A673 (cell line): ENCODE results near the gene TMEM60. TPM values are rescaled to one million over a fixed set of nuclear protein-coding genes. Genes with fewer than 3 reads are reported as not detected.

Source experiments
- BruUV-seq: library from RNA; stranded (reverse); fragments of 400-500 nt; replicated peaks from 2 replicates; lab custom pipeline; 2021; lab: Mats Ljungman, UMichigan
- CTCF ChIA-PET: fragments of 300-600 bp; sonication (Branson Sonifier 250); formaldehyde crosslinking; loops from one replicate; lab custom pipeline; 2022; ENCODE audit warnings: antibody characterized with exemption; lab: Charles Lee
- POLR2A ChIA-PET: fragments of 300-600 bp; sonication (Branson Sonifier 250); formaldehyde crosslinking; loops from one replicate; lab custom pipeline; 2022; ENCODE audit warnings: antibody characterized with exemption; ENCODE audit not compliant: low non-redundant PET; lab: Charles Lee
- DNase-seq: peaks from one replicate; pipeline ENCODE4 v3.0.0-alpha.2; 2015; ENCODE audit warnings: low spot score
- H3K27ac ChIP-seq: fragments of 200-600 bp; sonication (generic); 2 replicates; pipeline ENCODE4 v1.5.1; 2016; ENCODE audit warnings: mixed run types, low read depth, mild to moderate bottlenecking, mixed read lengths, antibody characterized with exemption, low read length; ENCODE audit not compliant: poor library complexity, severe bottlenecking
- H3K27me3 ChIP-seq: fragments of 200-600 bp; sonication (generic); replicated peaks from 2 replicates; pipeline ENCODE4 v1.6.1; 2017; ENCODE audit warnings: mixed run types, low read depth, mild to moderate bottlenecking, mixed read lengths, antibody characterized with exemption, low read length; ENCODE audit not compliant: insufficient read depth, poor library complexity
- H3K36me3 ChIP-seq: fragments of 200-600 bp; sonication (generic); 2 replicates; pipeline ENCODE4 v1.6.1; 2016; ENCODE audit warnings: mixed run types, mild to moderate bottlenecking, mixed read lengths, antibody characterized with exemption, low read length; ENCODE audit not compliant: insufficient read depth, poor library complexity, severe bottlenecking
- H3K4me1 ChIP-seq: fragments of 200-600 bp; sonication (generic); 2 replicates; pipeline ENCODE4 v1.6.1; 2017; ENCODE audit warnings: mixed run types, mild to moderate bottlenecking, mixed read lengths, antibody characterized with exemption, low read length; ENCODE audit not compliant: insufficient read depth, poor library complexity, severe bottlenecking
- H3K4me3 ChIP-seq: fragments of 200-600 bp; sonication (generic); 2 replicates; pipeline ENCODE4 v1.5.1; 2016; ENCODE audit warnings: low read depth, mixed run types, mild to moderate bottlenecking, mixed read lengths, low read length; ENCODE audit not compliant: poor library complexity, severe bottlenecking
- H3K9me3 ChIP-seq: fragments of 200-600 bp; sonication (generic); 2 replicates; pipeline ENCODE4 v1.6.1; 2016; ENCODE audit warnings: mixed run types, low read depth, mild to moderate bottlenecking, mixed read lengths, antibody characterized with exemption, low read length; ENCODE audit not compliant: poor library complexity, severe bottlenecking
- EZH2 ChIP-seq: fragments of 200-600 bp; sonication (generic); IDR thresholded peaks from 2 replicates; pipeline ENCODE4 v1.6.1; 2017; ENCODE audit warnings: borderline replicate concordance, low read depth, mild to moderate bottlenecking, mixed read lengths, antibody characterized with exemption, low read length; ENCODE audit not compliant: poor library complexity, severe bottlenecking
- intact Hi-C: fragments of 100-400 bp; cut with micrococcal nuclease; formaldehyde crosslinking; loops from one replicate; pipeline ENCODE4 v1.10.0; 2022; ENCODE audit not compliant: unreplicated experiment
- total RNA-seq: library from RNA; stranded (reverse); gene quantifications from 2 replicates; pipeline ENCODE4 v1.2.3, GENCODE V29; 2021
- TF ChIP-seq, protein P1 (sequence below): fragments of 300-800, 200-600 bp; sonication (generic); conservative IDR thresholded peaks from 2 replicates; pipeline ENCODE4 v1.5.1; 2017; ENCODE audit warnings: low read depth, mild to moderate bottlenecking, antibody characterized with exemption, low read length, moderate library complexity, mixed read lengths

The TMEM60 gene
- total RNA-seq, 1 experiment from 2014 or later = 14.8 TPM

- POLR2A ChIA-PET = no interaction called here
- no peak for DNase-seq
- intact Hi-C loops = no loop called here
These were observed 37.3 kb downstream of the TMEM60 start for GRCh38 chr7:77760809-77761453.

DNA sequence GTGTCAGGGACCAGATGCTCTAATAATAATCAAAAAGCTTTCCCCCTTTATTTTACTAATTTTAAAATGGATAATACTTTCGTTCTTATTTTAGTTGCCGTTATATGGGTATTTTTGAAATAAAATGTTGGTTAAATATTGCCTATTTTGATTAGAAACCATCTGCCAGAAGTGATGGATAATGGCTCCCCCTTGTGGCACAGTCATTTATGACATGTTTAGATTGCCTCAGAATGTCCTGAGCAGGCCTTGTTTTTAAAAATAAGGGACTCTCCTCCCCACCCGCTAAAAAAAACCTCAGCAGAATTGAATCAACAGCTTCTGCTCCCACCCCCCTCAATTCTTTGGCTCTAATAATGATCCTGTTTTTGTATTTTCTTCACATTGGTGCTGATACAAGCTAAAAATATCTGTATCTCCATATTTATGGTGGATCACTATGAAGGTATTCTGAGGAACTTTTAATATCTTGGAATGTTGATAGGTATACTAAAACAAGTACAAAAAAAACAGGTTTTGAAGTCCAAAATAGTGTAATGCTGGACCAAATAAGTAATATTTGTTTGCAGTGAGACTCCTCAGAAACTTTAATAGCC lies 38.8 kb downstream of the TMEM60 start:
- POLR2A ChIA-PET = interaction anchor here (0.7 kb wide), 1 partner anchor 385 kb away, joined by 3 read pairs; no protein-coding TSS in a partner anchor
- CTCF ChIA-PET = interaction anchor here (0.6 kb wide), 1 partner anchor 221 kb away, joined by 9 read pairs; no protein-coding TSS in a partner anchor
- Histone ChIP-seq H3K9me3 (no peaks in the 10 kb centered on the region), H3K36me3 (no peaks in the 10 kb centered on the region), H3K27me3 (no peaks in the 10 kb centered on the region), H3K27ac (no peak overlapping the region), H3K4me3 (no peak overlapping the region), H3K4me1 (no peaks in the 10 kb centered on the region)
- intact Hi-C loops = loop anchor here (1.0 to 10.0 kb wide), 3 partner anchors 62 to 325 kb away; partner anchors contain the start of gene RSBN1L
- no peak for TF ChIP-seq EZH2
- TF ChIP-seq, protein P1, sequence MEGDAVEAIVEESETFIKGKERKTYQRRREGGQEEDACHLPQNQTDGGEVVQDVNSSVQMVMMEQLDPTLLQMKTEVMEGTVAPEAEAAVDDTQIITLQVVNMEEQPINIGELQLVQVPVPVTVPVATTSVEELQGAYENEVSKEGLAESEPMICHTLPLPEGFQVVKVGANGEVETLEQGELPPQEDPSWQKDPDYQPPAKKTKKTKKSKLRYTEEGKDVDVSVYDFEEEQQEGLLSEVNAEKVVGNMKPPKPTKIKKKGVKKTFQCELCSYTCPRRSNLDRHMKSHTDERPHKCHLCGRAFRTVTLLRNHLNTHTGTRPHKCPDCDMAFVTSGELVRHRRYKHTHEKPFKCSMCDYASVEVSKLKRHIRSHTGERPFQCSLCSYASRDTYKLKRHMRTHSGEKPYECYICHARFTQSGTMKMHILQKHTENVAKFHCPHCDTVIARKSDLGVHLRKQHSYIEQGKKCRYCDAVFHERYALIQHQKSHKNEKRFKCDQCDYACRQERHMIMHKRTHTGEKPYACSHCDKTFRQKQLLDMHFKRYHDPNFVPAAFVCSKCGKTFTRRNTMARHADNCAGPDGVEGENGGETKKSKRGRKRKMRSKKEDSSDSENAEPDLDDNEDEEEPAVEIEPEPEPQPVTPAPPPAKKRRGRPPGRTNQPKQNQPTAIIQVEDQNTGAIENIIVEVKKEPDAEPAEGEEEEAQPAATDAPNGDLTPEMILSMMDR = peak; percentile 88
- peak; percentile 68 for DNase-seq
- BruUV-seq = no TSS peak

More at GRCh38 chr7:77760809-77761453, 37.3 kb downstream of the TMEM60 start:
- no peaks in the 10 kb centered on the region for H3K4me1 ChIP-seq
- BruUV-seq = no TSS peak
- TF ChIP-seq EZH2 = no peak
- TF ChIP-seq, protein P1 = no peak
- H3K36me3 ChIP-seq = no peaks in the 10 kb centered on the region
- H3K27ac ChIP-seq = no peak overlapping the region
- CTCF ChIA-PET = interaction anchor here (0.6 kb wide), 1 partner anchor 35 kb away, joined by 6 read pairs; no protein-coding TSS in a partner anchor
- no peak overlapping the region for H3K4me3 ChIP-seq
- H3K9me3 ChIP-seq = no peaks in the 10 kb centered on the region
- H3K27me3 ChIP-seq = no peaks in the 10 kb centered on the region

GRCh38 chr7:77757589-77757988 lies 40.6 kb downstream of the TMEM60 start:
- intact Hi-C loops = loop anchor here (5.0 to 10.0 kb wide), 2 partner anchors 60 to 323 kb away; partner anchors contain the start of gene RSBN1L
- CTCF ChIA-PET = no interaction called here
- no TSS peak for BruUV-seq

More at GRCh38 chr7:77757589-77757988, 40.6 kb downstream of the TMEM60 start:
- no peak for TF ChIP-seq EZH2
- TF ChIP-seq, protein P1 = no peak
- no peak for DNase-seq
- Histone ChIP-seq H3K4me1 (no peaks in the 10 kb centered on the region), H3K4me3 (no peak overlapping the region), H3K27ac (no peak overlapping the region), H3K36me3 (no peaks in the 10 kb centered on the region), H3K27me3 (no peaks in the 10 kb centered on the region), H3K9me3 (no peaks in the 10 kb centered on the region)
- POLR2A ChIA-PET = no interaction called here
